Psoas muscle (tissue), 8 donors: Measurements from ENCODE around the gene RIMBP2. TPM values are rescaled to one million over a fixed set of nuclear protein-coding genes. Genes with fewer than 3 reads are reported as not detected.

ENCODE experiments used
- ATAC-seq, 4 donors: fragments of 200-7000 bp; cut with Tn5 transposase; one replicate each; pipeline ENCODE4 v1.9.1; 2020; ENCODE audit warnings: moderate library complexity in 3 of 4, mild to moderate bottlenecking in 2 of 4
- DNase-seq, 2 donors: peaks; one replicate each; pipeline ENCODE4 v3.0.0-alpha.2; 2020
- H3K27ac ChIP-seq: fragments of 200-600 bp; one replicate; pipeline ENCODE4 v1.8.0; 2022
- H3K27me3 ChIP-seq, 3 donors: fragments of 200-600 bp in 1 of 3; one replicate each; pipeline versions ENCODE4 v1.6.1 to v1.8.0; 2013 to 2022; ENCODE audit warnings: low read length in 2 of 3, mild to moderate bottlenecking in 2 of 3, moderate library complexity in 1 of 3; ENCODE audit not compliant: insufficient read depth in 3 of 3
- H3K36me3 ChIP-seq, 2 donors: fragments of 200-600 bp in 1 of 2; one replicate each; pipeline versions ENCODE4 v1.6.1 to v1.8.0; 2013 to 2022; ENCODE audit warnings: low read depth in 1 of 2, mild to moderate bottlenecking in 1 of 2, moderate library complexity in 1 of 2; ENCODE audit not compliant: insufficient read depth in 1 of 2
- H3K4me1 ChIP-seq: fragments of 200-600 bp; one replicate; pipeline ENCODE4 v1.8.0; 2022
- H3K4me3 ChIP-seq: fragments of 200-600 bp; one replicate; pipeline ENCODE4 v1.8.0; 2022; ENCODE audit warnings: mild to moderate bottlenecking
- H3K9me3 ChIP-seq: fragments of 200-600 bp; one replicate; pipeline ENCODE4 v1.8.0; 2022
- WGBS, 3 donors: extraction: QIAGEN DNeasy Blood & Tissue Kit; methylation state at CpG; one replicate each; pipeline versions ENCODE4 v1.1.6 to v1.1.7; 2013; 5-methylcytosine and 5-hydroxymethylcytosine counted together
- intact Hi-C, 2 donors: fragments of 100-400 bp; cut with DNase I; formaldehyde crosslinking; loops; one replicate each; pipeline versions ENCODE4 v1.11.0 to v1.14.2; 2022
- polyA plus RNA-seq, 3 donors: library from polyadenylated mRNA; stranded (reverse); fragments of 200-250 nt; gene quantifications; one replicate each; pipeline ENCODE4 v1.2.3, GENCODE V29; 2013
- total RNA-seq, 4 donors: library from RNA; stranded (reverse); fragmentation: NEBNext Ultra II Directional in 2 of 4; extraction: Animal tissue kit (Norgen Biotek cat#: 25700) in 2 of 4; gene quantifications; one replicate each; pipeline versions ENCODE4 v1.2.1 to v1.2.4, GENCODE V29; 2021 to 2023
- TF ChIP-seq, protein P1 (sequence below): fragments of 200-600 bp; IDR thresholded peaks from one replicate; pipeline ENCODE4 v1.8.0; 2022; ENCODE audit warnings: antibody characterized with exemption
- donor health status: healthy with polysubstance abuse.
- donor health status: DM: no; HTN: no; CAD: no; lungs with moderate emphysema.
- donor health status: Bipolar disorder and iron deficiency.
- donor health status: healthy.
- donor health status: DM: yes; HTN: yes; CAD: no.
- donor health status: DM: no; HTN: no; CAD: no.
- donor health status: DM: no; HTN: no; CAD: no.
- donor health status: DM: yes; HTN: yes; CAD: no.

RIMBP2 gene
- total and polyA plus RNA-seq, 7 donors: 0.05 to 1.2 (median 0.21) TPM

DNA sequence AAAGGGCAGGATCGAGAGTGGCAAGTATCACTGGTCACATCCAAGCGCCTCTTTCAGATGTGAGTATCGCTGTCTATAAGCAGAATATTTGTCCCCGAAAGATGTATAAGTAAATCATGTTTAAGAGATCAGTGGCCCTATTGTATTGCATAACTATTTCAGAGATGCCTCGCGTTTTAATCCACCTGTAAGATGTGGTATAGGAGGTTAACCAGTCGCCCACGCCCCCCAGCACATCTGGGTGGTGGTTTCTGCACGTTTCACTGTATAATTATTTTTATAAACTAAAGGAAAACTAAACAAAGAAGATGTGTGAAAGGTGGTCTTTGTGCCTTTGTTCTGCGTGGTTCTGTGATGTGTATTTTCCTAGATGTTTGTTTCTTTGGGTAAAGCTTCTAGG is 28.9 kb downstream of the RIMBP2 start:
- Histone ChIP-seq H3K9me3 (no peaks in the 10 kb centered on the region), H3K36me3 (no peaks in the 10 kb centered on the region), H3K27me3 (peaks cover 6 to 44% (median 13%) of the 10 kb centered on the region in 3 donors), H3K4me1 (no peaks in the 10 kb centered on the region), H3K4me3 (no peak overlapping the region), H3K27ac (no peak overlapping the region)
- intact Hi-C loops: no loop called here
- 78 to 86% (median 82%) methylated on average over 10 of the region's 10 CpGs for WGBS, 3 donors
- ATAC-seq (no peak), DNase-seq (no peak)
- TF ChIP-seq, protein P1, sequence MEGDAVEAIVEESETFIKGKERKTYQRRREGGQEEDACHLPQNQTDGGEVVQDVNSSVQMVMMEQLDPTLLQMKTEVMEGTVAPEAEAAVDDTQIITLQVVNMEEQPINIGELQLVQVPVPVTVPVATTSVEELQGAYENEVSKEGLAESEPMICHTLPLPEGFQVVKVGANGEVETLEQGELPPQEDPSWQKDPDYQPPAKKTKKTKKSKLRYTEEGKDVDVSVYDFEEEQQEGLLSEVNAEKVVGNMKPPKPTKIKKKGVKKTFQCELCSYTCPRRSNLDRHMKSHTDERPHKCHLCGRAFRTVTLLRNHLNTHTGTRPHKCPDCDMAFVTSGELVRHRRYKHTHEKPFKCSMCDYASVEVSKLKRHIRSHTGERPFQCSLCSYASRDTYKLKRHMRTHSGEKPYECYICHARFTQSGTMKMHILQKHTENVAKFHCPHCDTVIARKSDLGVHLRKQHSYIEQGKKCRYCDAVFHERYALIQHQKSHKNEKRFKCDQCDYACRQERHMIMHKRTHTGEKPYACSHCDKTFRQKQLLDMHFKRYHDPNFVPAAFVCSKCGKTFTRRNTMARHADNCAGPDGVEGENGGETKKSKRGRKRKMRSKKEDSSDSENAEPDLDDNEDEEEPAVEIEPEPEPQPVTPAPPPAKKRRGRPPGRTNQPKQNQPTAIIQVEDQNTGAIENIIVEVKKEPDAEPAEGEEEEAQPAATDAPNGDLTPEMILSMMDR: no peak

DNA sequence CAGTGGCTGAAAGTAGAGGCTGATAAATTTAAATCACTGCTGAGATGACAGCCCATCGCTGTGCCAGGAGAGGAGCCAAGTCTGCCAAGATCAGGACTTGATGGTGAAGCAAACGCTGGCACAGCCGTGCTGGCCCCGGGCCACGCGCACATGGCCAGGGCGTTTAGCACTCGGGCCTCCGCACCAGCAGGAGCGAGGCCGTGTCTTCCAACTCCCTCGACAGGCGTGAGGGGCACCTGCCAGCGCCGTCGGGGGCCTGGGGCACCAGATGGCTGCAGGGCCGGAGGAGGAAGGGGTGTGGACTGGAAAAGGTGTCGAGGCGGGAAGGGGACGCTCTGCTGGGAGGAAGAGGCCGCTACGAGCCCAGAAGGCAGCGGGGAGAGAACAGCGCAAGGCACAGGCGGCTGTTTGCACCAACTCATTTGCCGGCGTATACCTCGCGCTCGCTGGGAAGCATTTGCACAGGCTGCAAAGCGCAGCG is 29.5 kb downstream of the RIMBP2 start:
- no peaks in the 10 kb centered on the region for H3K9me3 ChIP-seq
- peak in 1 of 4 donors; percentile 10 for ATAC-seq
- TF ChIP-seq, protein P1: no peak
- 35 to 54% (median 42%) methylated on average over 32 of the region's 32 CpGs for WGBS, 3 donors
- no peak overlapping the region for H3K4me3 ChIP-seq
- H3K27me3 ChIP-seq: peaks cover 6 to 44% (median 13%) of the 10 kb centered on the region in 3 donors
- intact Hi-C loops: no loop called here
- no peak for DNase-seq
- no peaks in the 10 kb centered on the region for H3K36me3 ChIP-seq
- H3K27ac ChIP-seq: no peak overlapping the region
- H3K4me1 ChIP-seq: no peaks in the 10 kb centered on the region

DNA sequence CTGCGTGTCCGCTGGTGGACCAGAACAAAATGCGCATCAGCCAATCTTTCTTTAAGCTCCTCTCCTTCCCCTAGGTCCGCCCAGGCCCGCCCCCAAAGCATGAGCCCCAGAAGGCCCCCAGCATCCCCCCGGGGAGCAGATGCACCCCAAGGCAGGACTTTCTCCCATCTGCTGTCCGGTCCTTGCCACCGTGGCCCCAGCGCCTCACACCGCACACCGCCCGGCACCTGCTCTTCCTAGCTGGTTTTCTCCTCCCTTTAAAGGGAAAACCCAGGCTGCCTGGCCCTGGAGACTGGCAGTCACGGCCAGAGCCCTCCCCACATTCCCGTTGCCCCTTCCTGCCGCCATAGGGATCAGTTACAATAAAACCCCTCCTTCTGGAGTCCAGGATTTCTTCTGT is 30.2 kb downstream of the RIMBP2 start:
- 65 to 75% (median 70%) methylated on average over 15 of the region's 15 CpGs for WGBS, 3 donors
- no peak for ATAC-seq
- H3K4me1 ChIP-seq: no peaks in the 10 kb centered on the region
- no peak overlapping the region for H3K27ac ChIP-seq
- intact Hi-C loops: no loop called here
- H3K4me3 ChIP-seq: no peak overlapping the region
- H3K27me3 ChIP-seq: peaks cover 6 to 44% (median 12%) of the 10 kb centered on the region in 3 donors
- DNase-seq: no peak
- H3K36me3 ChIP-seq: no peaks in the 10 kb centered on the region
- TF ChIP-seq, protein P1: no peak
- H3K9me3 ChIP-seq: no peaks in the 10 kb centered on the region

DNA sequence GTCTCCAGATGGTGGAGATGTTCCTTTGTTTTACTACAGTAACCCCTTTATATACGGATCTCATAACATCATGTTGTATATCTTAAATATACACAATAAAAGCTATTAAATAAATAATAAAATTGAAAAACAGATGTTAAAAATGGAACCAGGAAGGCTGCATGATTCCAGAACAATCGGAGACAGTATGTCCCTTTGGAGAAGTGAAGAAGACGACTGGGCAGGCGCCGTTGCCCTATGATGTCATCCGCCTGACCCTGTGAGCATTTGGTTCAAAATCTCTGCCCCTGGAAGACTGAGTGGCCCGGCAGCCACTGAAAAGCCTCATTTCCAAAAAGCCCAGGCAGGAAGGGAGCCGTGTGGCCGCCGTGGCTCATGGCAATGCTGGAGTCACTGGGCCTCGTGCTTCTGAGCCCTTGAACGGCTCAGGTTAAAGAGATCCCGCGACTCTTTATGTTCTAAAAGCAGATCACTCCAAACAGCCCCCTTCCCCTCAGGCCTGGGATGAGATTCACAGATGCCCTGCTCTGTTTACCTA is 30.8 kb downstream of the RIMBP2 start:
- peaks cover 6 to 44% (median 12%) of the 10 kb centered on the region in 3 donors for H3K27me3 ChIP-seq
- WGBS, 3 donors: 44 to 45% (median 45%) methylated on average over 14 of the region's 14 CpGs
- TF ChIP-seq, protein P1: no peak

DNA sequence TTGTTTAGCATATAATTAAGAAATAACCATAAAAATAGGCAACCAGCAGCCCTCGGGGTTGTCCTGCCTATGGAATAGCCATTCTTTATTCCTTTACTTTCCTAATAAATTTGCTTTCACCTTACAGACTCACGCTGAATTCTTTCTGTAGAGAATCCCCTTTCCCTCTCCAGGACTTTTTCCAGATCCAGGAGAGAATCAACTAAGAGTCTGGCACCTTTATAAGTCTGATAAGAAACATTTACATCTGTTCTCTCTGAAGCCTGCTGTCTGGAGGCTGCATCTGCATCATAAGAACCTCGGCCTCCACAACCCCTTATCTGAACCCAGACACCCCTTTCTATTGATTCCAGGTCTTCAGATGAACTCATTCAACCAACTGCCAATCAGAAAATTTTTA is 32.3 kb downstream of the RIMBP2 start:
- intact Hi-C loops: no loop called here

More for the DNA sequence above, 30.8 kb downstream of the RIMBP2 start:
- ATAC-seq (no peak), DNase-seq (no peak)
- intact Hi-C loops: no loop called here
- H3K36me3 ChIP-seq: no peaks in the 10 kb centered on the region
- H3K9me3 ChIP-seq: no peaks in the 10 kb centered on the region
- no peak overlapping the region for H3K4me3 ChIP-seq
- H3K4me1 ChIP-seq: no peaks in the 10 kb centered on the region
- H3K27ac ChIP-seq: no peak overlapping the region

More for the DNA sequence above, 32.3 kb downstream of the RIMBP2 start:
- H3K9me3 ChIP-seq: no peaks in the 10 kb centered on the region
- H3K27me3 ChIP-seq: peaks cover 6 to 40% (median 12%) of the 10 kb centered on the region in 3 donors
- TF ChIP-seq, protein P1: no peak
- H3K27ac ChIP-seq: no peak overlapping the region
- no peaks in the 10 kb centered on the region for H3K36me3 ChIP-seq
- DNase-seq: no peak
- WGBS, 3 donors: 66 to 69% (median 67%) methylated on average over 3 of the region's 3 CpGs
- H3K4me1 ChIP-seq: no peaks in the 10 kb centered on the region
- no peak overlapping the region for H3K4me3 ChIP-seq
- ATAC-seq: no peak
